HG03064 (cell line): ENCODE data around the gene TNC.

Experiments used
- ATAC-seq: cut with Tn5 transposase; IDR thresholded peaks from one replicate; pipeline ENCODE4 v1.9.1; 2021; ENCODE audit warnings: low read depth; ENCODE audit not compliant: unreplicated experiment

The TNC gene

DNA sequence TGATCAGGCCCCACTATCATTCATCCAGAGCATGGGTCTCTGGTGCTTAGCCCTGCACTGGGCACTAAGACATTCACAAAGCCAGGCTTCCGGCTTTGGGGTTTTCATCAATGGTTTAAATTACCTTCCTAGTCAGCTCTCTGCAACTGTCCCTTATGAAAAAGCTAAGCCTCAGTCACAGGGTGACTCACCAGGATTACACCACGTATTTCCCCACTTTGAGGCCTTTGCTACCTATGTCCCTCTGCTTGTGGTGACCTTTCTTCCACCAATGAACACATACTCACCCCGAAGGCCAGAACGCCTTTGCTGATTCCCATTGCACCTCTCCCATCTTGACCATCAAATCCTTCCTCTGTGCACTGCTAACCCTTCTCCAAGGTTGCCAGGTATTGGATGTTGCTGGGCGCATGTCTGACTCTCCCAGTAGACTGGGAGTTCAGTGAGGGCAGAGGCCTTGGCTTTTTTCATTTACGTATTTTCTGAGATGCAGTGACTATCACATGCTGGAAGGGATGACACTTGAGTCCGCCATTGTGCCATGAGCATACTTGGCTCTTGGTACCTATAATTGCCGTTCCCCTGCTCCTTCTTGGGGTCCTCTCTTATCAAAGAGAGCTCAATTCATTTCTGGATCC lies 128.9 kb downstream of the TNC start:
- ATAC-seq, result no peak

DNA sequence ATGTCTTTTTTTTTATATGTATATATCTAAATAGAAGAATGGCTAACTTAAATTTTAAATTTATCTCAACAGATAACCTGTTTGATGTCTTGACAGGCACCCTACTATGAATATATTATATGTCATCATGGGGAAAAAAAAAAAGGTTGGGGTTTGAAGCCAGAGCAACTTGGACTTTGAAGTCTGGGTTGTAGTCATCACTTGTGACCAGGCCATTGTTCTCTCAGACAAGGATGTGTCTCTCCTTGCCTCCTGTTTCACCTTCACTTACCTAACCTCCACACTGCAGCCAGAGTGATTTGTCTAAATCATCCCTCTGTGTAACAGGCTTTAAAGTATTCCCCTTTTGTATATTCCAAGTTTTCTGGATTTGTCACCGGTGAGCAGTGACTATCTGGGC lies 130.8 kb downstream of the TNC start:
- no peak for ATAC-seq

DNA sequence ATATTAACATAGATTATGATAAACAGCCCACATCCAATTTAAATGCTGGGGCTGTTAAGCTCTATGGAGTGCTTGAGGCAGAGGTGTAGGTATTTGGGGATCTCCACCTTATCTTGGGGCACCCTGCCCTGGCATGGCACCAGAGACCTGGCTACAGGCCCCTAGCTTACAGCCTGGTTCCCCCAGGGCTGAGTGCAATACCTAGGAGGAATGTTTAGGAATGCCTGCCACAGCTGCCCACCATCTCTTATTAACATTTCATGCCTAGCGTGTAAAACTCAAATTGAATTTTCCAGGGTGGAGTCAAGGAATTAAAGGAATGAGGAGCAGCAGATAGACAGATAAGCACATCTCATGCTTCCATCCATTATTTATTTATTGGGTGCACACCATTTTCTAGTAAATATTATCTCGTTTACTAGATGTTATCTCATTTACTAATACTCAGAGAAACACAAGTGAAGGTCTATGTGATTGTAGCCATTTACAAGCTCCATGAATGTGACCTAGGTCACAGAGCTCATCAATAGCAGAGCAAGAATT lies 131.9 kb downstream of the TNC start:
- ATAC-seq, result no peak

DNA sequence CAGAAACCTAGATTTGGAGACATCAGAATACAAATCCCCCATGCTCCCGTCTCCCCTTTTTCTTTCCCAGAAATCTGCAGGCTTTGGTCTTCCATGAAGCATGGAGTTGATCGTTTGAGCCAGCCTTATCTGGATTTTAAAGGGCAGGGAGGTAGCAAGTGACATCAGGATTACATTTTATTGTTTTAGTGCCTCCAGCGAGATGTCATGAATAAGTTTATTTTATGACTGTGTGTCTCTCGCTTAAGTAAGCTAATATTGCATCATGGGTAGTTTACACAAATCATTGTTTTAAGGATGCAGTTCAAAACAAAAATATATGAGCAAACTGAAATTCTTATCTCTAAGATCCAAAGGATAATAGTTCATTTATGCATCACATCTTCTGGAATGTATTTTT lies 136.9 kb downstream of the TNC start:
- ATAC-seq, result no peak

DNA sequence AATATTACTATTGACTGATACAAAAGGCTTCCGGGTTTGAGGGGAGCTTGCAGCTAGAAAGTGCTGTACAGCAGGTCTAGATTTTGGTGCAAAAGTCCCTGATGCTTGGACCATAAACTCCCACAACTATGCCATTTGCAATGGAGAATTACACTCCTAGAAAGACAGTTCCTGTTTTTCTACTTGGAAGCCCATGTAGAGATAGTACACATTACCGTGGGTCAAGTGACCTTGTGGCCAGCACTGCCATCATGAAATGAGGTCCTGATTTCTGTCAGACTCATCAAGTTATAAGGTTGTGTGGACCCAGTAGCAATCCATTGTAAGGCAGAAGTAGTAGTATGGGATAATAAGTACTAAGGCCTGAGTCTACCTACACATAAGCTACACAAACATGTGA lies 144.7 kb downstream of the TNC start:
- no peak for ATAC-seq

DNA sequence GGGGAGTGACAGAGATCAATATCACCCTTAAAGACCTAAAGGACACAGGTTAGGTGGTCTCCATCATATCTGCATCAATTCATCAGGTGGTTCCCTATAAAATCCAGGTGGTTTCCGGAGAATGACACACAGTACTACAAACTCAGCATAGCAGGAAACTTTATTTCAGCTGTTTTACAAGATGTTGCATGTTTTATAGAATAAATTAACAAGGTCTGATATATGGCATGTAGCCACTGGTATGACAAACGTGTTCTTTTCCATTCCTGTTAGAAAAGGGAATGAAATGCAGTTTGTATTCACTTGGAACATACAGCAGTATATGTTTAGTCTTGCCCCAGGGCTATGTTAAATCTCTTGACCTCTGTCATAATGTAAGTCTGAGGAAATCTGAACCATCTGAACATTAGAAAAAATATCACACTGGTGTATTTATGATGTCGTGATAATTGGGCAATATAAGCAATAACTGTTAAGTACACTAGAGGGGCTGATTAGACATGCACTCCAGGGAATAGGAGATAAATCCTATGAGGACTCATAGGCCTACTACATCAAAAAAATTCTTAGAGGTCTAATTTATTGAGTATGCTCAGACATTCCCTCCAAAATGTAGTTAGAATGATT lies 145.3 kb downstream of the TNC start:
- no peak for ATAC-seq
